Cardiac fibroblast (primary cell): Measurements from ENCODE around the gene UBN2.

Experiments used
- DNase-seq, 2 donors: peaks; one replicate each; pipeline versions ENCODE4 v3.0.0 to v3.0.0-alpha.2; 2010; ENCODE audit warnings: low read depth in 2 of 2
- H3K4me3 ChIP-seq, 2 donors: replicated peaks in 1 of 2; 1 replicate in 1 of 2; 2 replicates in 1 of 2; pipeline ENCODE4 v1.5.1; 2011; ENCODE audit warnings: low read depth in 2 of 2, low read length in 2 of 2, mild to moderate bottlenecking in 2 of 2, moderate library complexity in 1 of 2
- CTCF ChIP-seq: IDR thresholded peaks from one replicate; pipeline ENCODE4 v1.5.1; 2011; ENCODE audit warnings: low read depth, mild to moderate bottlenecking, low read length, inconsistent platforms

The UBN2 gene

DNA sequence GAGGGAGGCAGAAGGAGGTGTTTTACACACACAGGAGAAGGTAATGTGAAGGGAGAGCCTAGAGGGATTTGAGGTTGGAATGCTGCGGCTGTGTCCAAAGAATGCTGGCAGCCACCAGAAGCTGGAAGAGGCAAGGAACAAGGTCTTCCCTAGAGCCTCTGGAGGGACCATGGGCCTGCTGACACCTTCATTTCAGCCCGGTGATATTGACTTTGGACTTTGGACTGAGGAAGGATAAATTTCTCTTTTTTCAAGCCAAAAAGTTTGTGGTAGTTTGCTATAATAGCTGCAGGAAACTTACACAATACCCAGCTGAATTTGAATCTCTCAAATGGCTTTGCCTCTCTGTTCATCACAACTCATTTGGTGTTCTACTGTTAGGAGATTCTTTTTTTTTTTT lies 34.6 kb downstream of the UBN2 start:
- no peak for TF ChIP-seq CTCF
- no peak overlapping the region for H3K4me3 ChIP-seq
- no peak for DNase-seq

DNA sequence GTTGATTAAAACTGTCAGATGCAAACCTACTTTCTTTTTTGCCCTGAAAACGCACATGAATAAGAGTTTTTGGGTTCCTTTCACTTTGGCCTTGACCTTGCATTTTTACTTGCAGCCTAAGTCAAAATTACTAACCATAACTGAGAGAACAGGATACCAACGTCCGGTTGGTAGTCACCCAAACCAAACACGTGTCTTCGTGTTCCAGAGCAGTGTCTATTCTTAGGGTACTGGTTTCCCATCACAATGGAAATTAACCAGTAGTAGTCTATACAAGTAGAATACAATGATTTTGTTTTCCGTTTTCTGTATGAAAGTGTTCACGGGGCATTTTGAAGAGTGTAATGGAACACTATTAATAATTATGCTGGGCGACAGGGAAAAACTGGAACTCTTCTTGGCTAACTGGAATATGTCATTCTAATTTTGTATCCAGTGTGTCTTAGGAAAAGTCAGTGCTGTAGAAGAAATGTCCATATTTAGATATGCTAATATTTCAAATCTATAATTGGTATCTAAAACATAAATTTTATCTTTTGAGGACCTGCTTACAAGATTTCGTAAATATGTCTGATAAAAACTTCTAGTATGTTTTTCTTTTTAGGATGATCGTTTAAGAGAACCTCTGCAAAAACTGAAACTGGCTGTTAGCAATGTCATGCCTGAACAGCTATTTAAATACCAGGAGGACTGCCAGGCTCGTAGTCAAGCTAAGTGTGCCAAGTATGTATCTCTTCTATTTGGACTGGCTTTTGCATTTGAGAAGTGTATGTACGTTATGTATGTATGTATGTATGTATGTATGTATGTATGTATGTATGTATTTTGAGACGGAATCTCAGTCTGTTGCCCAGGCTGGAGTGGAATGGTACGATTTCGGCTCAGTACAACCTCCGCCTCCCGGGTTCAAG lies 40.9 kb downstream of the UBN2 start:
- no peak overlapping the region for H3K4me3 ChIP-seq
- no peak for TF ChIP-seq CTCF
- DNase-seq: no peak

DNA sequence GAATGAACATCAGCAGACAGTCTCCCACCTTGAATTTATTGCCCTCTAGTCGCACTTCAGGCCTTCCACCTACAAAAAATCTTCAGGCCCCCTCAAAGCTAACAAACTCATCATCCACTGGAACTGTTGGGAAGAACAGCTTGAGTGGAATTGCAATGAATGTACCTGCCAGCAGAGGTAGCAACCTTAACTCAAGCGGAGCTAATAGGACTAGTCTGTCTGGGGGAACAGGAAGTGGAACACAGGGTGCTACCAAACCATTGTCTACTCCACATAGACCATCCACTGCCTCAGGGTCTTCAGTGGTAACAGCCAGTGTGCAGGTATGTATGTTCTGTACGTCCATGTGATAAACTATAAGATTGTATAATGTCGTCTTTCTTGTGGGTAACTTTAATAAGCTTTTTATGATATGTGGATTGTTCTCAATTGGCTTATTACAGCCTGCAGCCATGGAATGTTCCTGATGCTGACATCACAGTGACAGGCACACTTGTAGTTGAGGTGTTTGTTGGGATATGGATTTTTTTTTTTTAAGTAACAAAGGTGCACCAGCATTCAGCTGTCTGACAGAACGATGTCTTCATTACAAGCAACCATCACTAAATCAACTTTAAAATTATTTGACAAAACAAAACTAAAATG lies 53.3 kb downstream of the UBN2 start:
- no peak overlapping the region for H3K4me3 ChIP-seq
- TF ChIP-seq CTCF: no peak
- no peak for DNase-seq

GRCh38 chr7:139286144-139286543 lies 55.1 kb downstream of the UBN2 start:
- no peak for DNase-seq
- H3K4me3 ChIP-seq: no peak overlapping the region
- no peak for TF ChIP-seq CTCF

- TF ChIP-seq CTCF: no peak
Observed at GRCh38 chr7:139292821-139293220, 61.8 kb downstream of the UBN2 start.

DNA sequence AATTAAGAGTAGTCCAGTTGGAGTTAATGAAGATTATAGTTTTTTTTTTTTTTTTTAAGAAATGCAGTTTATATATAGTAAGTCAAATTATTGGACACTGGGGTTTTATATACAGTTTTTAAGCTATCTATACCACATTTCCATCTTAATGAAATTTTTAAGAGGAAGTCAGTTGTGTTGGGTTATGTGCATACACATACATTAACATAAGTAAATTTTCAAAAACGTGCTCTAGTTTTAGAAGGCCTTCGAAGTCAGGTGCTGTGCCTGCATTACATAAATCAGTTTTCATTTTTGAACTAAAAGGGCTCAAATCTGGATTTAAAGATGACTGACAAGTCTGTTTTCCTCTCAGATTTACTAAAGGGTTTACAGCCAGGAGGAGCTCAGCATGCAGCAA lies 62.5 kb downstream of the UBN2 start:
- no peak for DNase-seq
- no peak for TF ChIP-seq CTCF
- no peak overlapping the region for H3K4me3 ChIP-seq

More at GRCh38 chr7:139292821-139293220, 61.8 kb downstream of the UBN2 start:
- H3K4me3 ChIP-seq: no peak overlapping the region
- DNase-seq: no peak
